HCT116 (cell line): Measurements from ENCODE around the gene TOMM40L. TPM values are rescaled to one million over a fixed set of nuclear protein-coding genes. Genes with fewer than 3 reads are reported as not detected.
"Not testable (repeated sequence)": the region's sequence is repeated elsewhere in the genome, so short reads cannot be mapped to it uniquely, and the experiment has no call there.

Source experiments
- ATAC-seq: fragments of 200-7000 bp; cut with Tn5 transposase; 2 replicates; pipeline ENCODE4 v1.9.1; 2020; ENCODE audit warnings: mild to moderate bottlenecking, moderate library complexity
- BruUV-seq: library from RNA; stranded (reverse); fragments of 400-500 nt; replicated peaks from 2 replicates; lab custom pipeline; 2021; lab: Mats Ljungman, UMichigan
- CTCF ChIA-PET: fragments of 300-600 bp; sonication (Branson Sonifier 250); formaldehyde crosslinking; loops from one replicate; lab custom pipeline; 2021; ENCODE audit warnings: antibody characterized with exemption; lab: Charles Lee
- POLR2A ChIA-PET: fragments of 300-600, 350-600 bp; sonication (Branson Sonifier 250); formaldehyde crosslinking; loops from one replicate; lab custom pipeline; 2021; ENCODE audit warnings: antibody characterized with exemption; lab: Charles Lee
- RAD21 ChIA-PET, 2 experiments: fragments of 300-600 bp; sonication (Branson Sonifier 250); formaldehyde crosslinking; loops; one replicate each; lab custom pipeline; 2023; ENCODE audit warnings: low total read pairs in 2 of 2; ENCODE audit not compliant: uncharacterized antibody in 2 of 2, unreplicated experiment in 2 of 2, low non-redundant PET in 1 of 2; lab: Charles Lee
- DNase-seq: peaks from one replicate; pipeline ENCODE4 v3.0.0-alpha.2; 2010; ENCODE audit warnings: low read depth, low spot score
- H2AFZ ChIP-seq: fragments of 200-600 bp; shearing (Covaris generic), sonication (generic); 2 replicates; pipeline ENCODE4 v1.6.1; 2017; ENCODE audit warnings: low read depth, mixed run types, mixed read lengths, antibody characterized with exemption, low read length; ENCODE audit not compliant: poor library complexity, severe bottlenecking
- H3K27ac ChIP-seq: 2 replicates; pipeline ENCODE4 v1.5.1; 2012; ENCODE audit warnings: low read depth, low read length
- H3K27me3 ChIP-seq: fragments of 200-600 bp; sonication (generic); 2 replicates; pipeline ENCODE4 v1.6.1; 2016; ENCODE audit warnings: mixed run types, low read length, mixed read lengths; ENCODE audit not compliant: insufficient read depth
- H3K36me3 ChIP-seq, 2 experiments: fragments of 200-500 bp in 1 of 2; fragments of 200-600 bp in 1 of 2; sonication (Bioruptor generic) in 1 of 2; sonication (generic) in 1 of 2; 2 replicates each; pipeline versions ENCODE4 v1.5.1 to v1.6.1; 2014 to 2016; ENCODE audit warnings: low read length in 2 of 2, inconsistent platforms in 1 of 2, mixed read lengths in 1 of 2, mixed run types in 1 of 2; ENCODE audit not compliant: insufficient read depth in 2 of 2, control insufficient read depth in 1 of 2
- H3K4me1 ChIP-seq, 2 experiments: fragments of 200-600 bp in 1 of 2; sonication (generic) in 1 of 2; 2 replicates each; pipeline versions ENCODE4 v1.5.1 to v1.6.1; 2012 to 2017; ENCODE audit warnings: low read length in 2 of 2, inconsistent platforms in 1 of 2, mild to moderate bottlenecking in 1 of 2, mixed read lengths in 1 of 2, mixed run types in 1 of 2, moderate library complexity in 1 of 2; ENCODE audit not compliant: insufficient read depth in 2 of 2, control insufficient read depth in 1 of 2
- H3K4me2 ChIP-seq: fragments of 200-600 bp; sonication (generic); 2 replicates; pipeline ENCODE4 v1.6.1; 2017; ENCODE audit warnings: mixed run types, low read length, mixed read lengths
- H3K4me3 ChIP-seq, 2 experiments: fragments of 200-600 bp in 1 of 2; sonication (generic) in 1 of 2; replicated peaks in 1 of 2; 2 replicates each; pipeline ENCODE4 v1.5.1; 2011 to 2016; ENCODE audit warnings: low read length in 2 of 2, control low read depth in 1 of 2, low read depth in 1 of 2, mild to moderate bottlenecking in 1 of 2, mixed read lengths in 1 of 2, mixed run types in 1 of 2
- H3K79me2 ChIP-seq: fragments of 200-600 bp; sonication (generic); 2 replicates; pipeline ENCODE4 v1.6.1; 2017; ENCODE audit warnings: mild to moderate bottlenecking, mixed run types, low read length, moderate library complexity, mixed read lengths; ENCODE audit not compliant: insufficient read depth
- H3K9ac ChIP-seq: fragments of 200-600 bp; sonication (generic); 2 replicates; pipeline ENCODE4 v1.6.1; 2016; ENCODE audit warnings: low read length, mixed read lengths
- H3K9me2 ChIP-seq: fragments of 200-600 bp; sonication (generic), shearing (Covaris generic); 2 replicates; pipeline ENCODE4 v1.6.1; 2017; ENCODE audit warnings: mixed run types, mild to moderate bottlenecking, moderate library complexity; ENCODE audit not compliant: insufficient read depth
- H3K9me3 ChIP-seq, 2 experiments: fragments of 200-500 bp in 1 of 2; fragments of 200-600 bp in 1 of 2; sonication (Bioruptor generic) in 1 of 2; sonication (generic) in 1 of 2; 2 replicates each; pipeline ENCODE4 v1.6.1; 2014 to 2017; ENCODE audit warnings: low read length in 2 of 2, mixed read lengths in 2 of 2, inconsistent platforms in 1 of 2, low read depth in 1 of 2, mild to moderate bottlenecking in 1 of 2, mixed run types in 1 of 2, moderate library complexity in 1 of 2; ENCODE audit not compliant: control insufficient read depth in 1 of 2, insufficient read depth in 1 of 2
- H4K20me1 ChIP-seq: fragments of 200-600 bp; sonication (generic), shearing (Covaris generic); 2 replicates; pipeline ENCODE4 v1.6.1; 2017; ENCODE audit warnings: mixed run types, mild to moderate bottlenecking, moderate library complexity; ENCODE audit not compliant: insufficient read depth
- intact Hi-C: fragments of 100-400 bp; cut with micrococcal nuclease; formaldehyde crosslinking; loops from 2 replicates; pipeline ENCODE4 v1.10.0; 2022
- total RNA-seq: library from RNA; stranded (reverse); gene quantifications from one replicate; pipeline ENCODE4 v1.2.1, GENCODE V29; 2021; ENCODE audit not compliant: unreplicated experiment

Gene TOMM40L
- total RNA-seq, 1 experiment from 2014 or later = 9.8 TPM

GRCh38 chr1:161255955-161256520 is 30.2 kb downstream of the TOMM40L start:
- H3K36me3 ChIP-seq, BruUV-seq, H3K79me2 ChIP-seq, H4K20me1 ChIP-seq, H3K9me2 ChIP-seq, ATAC-seq, H3K4me2 ChIP-seq, POLR2A ChIA-PET, H3K9ac ChIP-seq, RAD21 ChIA-PET, H3K27ac ChIP-seq, DNase-seq, intact Hi-C loops, H3K4me1 ChIP-seq, H2AFZ ChIP-seq, H3K4me3 ChIP-seq, CTCF ChIA-PET: not testable (repeated sequence)
- peaks cover 11% of the 10 kb centered on the region for H3K27me3 ChIP-seq
- peaks cover 0 to 10% of the 10 kb centered on the region in 2 experiments; a peak in 1 of 4 replicates for H3K9me3 ChIP-seq

GRCh38 chr1:161257109-161257508 is 31.2 kb downstream of the TOMM40L start:
- H3K4me2 ChIP-seq, RAD21 ChIA-PET, ATAC-seq, H3K27ac ChIP-seq, H3K9ac ChIP-seq, H3K4me1 ChIP-seq, H2AFZ ChIP-seq, CTCF ChIA-PET, POLR2A ChIA-PET, intact Hi-C loops, DNase-seq, H3K36me3 ChIP-seq, H3K79me2 ChIP-seq, BruUV-seq, H3K9me2 ChIP-seq, H3K4me3 ChIP-seq, H4K20me1 ChIP-seq: not testable (repeated sequence)
- H3K27me3 ChIP-seq = peaks cover 14% of the 10 kb centered on the region
- H3K9me3 ChIP-seq = peaks cover 0 to 10% of the 10 kb centered on the region in 2 experiments; a peak in 1 of 4 replicates
